ENCODE data around the gene HDLBP. TPM values are rescaled to one million over a fixed set of nuclear protein-coding genes. Genes with fewer than 3 reads are reported as not detected.

HDLBP gene
- total and polyA plus RNA-seq, 2 experiments from 2014 or later = 230 to 306 TPM

DNA sequence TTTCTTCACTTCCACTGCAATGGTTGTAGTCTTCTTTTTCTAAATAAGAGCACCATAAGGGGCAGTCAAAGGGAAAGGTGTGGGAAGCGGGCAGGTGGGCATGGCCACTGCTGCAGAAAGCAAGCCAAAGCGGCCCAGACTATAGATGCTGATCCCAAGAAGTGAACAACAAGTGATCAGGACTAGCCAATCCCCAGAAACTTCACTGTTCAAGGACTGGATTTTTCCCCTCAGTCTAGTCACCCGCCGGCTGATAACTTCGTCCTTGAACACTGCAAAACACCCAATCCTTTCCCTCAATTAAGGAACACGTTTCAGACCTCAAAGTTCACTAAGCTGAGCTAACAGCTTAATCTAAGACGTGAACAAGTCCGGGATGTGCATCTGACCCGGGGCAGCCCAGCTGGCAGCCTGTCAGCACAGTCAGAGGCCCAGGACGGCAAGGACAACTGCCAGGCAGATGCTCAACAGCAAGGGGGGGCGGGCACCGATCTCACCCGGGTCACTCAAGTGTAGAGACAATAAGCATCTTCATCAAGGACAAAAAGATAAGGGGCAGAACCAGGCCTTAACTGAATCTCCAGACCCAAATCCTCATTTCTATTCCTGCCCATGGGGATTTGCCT lies 59.8 kb downstream of the HDLBP start (continued):
- no peak for TF ChIP-seq ZNF462 (CRISPR knock-in tag; IDR thresholded peaks at IDR 0.05)
- TF ChIP-seq, protein P1, sequence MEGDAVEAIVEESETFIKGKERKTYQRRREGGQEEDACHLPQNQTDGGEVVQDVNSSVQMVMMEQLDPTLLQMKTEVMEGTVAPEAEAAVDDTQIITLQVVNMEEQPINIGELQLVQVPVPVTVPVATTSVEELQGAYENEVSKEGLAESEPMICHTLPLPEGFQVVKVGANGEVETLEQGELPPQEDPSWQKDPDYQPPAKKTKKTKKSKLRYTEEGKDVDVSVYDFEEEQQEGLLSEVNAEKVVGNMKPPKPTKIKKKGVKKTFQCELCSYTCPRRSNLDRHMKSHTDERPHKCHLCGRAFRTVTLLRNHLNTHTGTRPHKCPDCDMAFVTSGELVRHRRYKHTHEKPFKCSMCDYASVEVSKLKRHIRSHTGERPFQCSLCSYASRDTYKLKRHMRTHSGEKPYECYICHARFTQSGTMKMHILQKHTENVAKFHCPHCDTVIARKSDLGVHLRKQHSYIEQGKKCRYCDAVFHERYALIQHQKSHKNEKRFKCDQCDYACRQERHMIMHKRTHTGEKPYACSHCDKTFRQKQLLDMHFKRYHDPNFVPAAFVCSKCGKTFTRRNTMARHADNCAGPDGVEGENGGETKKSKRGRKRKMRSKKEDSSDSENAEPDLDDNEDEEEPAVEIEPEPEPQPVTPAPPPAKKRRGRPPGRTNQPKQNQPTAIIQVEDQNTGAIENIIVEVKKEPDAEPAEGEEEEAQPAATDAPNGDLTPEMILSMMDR (conservative IDR thresholded peaks at IDR 0.05; ENCODE audit: low read depth in 2 of 2) = no peak

DNA sequence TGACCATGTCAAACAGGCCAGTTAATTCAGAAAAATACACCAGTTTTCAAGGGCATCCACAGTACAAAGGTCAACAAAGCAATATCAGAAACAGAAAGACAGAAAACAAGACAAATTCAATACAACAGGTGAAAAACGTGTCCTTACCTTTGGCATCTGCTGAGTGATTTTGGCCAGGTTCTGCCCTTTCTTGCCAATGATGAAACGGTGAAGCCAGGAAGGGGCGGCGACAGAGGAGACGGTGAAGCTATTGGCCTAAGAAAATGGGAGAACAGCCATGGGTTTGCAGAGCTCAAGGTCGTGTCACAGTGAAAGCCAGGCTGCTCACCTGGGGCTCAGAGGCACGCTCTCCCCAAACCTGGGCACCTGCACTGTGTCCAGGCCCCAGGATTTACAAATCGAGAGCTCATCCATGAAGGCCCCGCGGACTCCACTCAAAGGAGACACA lies 60.5 kb downstream of the HDLBP start:
- peaks cover 74% of the 10 kb centered on the region for H3K36me3 ChIP-seq (ENCODE audit: insufficient read depth)
- H3K27me3 ChIP-seq (ENCODE audit: insufficient read depth) = no peaks in the 10 kb centered on the region
- DNase-seq (ENCODE audit: low spot score) (no peak), ATAC-seq (no peak)
- H3K4me1 Mint-ChIP-seq = no peaks in the 10 kb centered on the region
- H3K79me2 ChIP-seq (replicated peaks; ENCODE audit: insufficient read depth) = peaks cover 16% of the 10 kb centered on the region; the same call in 1 of the 2 replicates
- H3K27me3 Mint-ChIP-seq (ENCODE audit: insufficient read depth, low read depth, poor library complexity) = peaks cover 2% of the 10 kb centered on the region
- H4K20me1 ChIP-seq (replicated peaks; ENCODE audit: insufficient read depth) = peaks cover 21% of the 10 kb centered on the region
- no peaks in the 10 kb centered on the region for H3K9me3 Mint-ChIP-seq
- no peaks in the 10 kb centered on the region for H3K9me2 ChIP-seq (ENCODE audit: insufficient read depth)
- H3K4me3 ChIP-seq = no peak overlapping the region
- H3K27ac ChIP-seq (ENCODE audit: low read depth) = no peak overlapping the region
- peaks cover 87% of the 10 kb centered on the region for H3K36me3 Mint-ChIP-seq (ENCODE audit: low read depth)
- no peak overlapping the region for H3K4me3 Mint-ChIP-seq
- H3K27ac Mint-ChIP-seq = no peak overlapping the region
- no peak overlapping the region for H2AFZ ChIP-seq
- no peaks in the 10 kb centered on the region for H3K4me1 ChIP-seq (ENCODE audit: insufficient read depth)
- H3K4me2 ChIP-seq = no peak overlapping the region
- no peaks in the 10 kb centered on the region for H3F3A ChIP-seq (replicated peaks; ENCODE audit: low read depth)
- TF ChIP-seq ETS1 (IDR thresholded peaks at IDR 0.05) (no peak), ZNF114 (CRISPR knock-in tag; IDR thresholded peaks at IDR 0.05) (no peak), JUNB (IDR thresholded peaks at IDR 0.05; ENCODE audit: unreplicated experiment) (no peak), POLR2AphosphoS5 (IDR thresholded peaks at IDR 0.05; ENCODE audit: low read depth) (no peak), NANOG (IDR thresholded peaks at IDR 0.05; ENCODE audit: borderline replicate concordance) (no peak), EZH2phosphoT487 (IDR thresholded peaks at IDR 0.05; ENCODE audit: unreplicated experiment) (no peak)
- TF ChIP-seq, protein P2, sequence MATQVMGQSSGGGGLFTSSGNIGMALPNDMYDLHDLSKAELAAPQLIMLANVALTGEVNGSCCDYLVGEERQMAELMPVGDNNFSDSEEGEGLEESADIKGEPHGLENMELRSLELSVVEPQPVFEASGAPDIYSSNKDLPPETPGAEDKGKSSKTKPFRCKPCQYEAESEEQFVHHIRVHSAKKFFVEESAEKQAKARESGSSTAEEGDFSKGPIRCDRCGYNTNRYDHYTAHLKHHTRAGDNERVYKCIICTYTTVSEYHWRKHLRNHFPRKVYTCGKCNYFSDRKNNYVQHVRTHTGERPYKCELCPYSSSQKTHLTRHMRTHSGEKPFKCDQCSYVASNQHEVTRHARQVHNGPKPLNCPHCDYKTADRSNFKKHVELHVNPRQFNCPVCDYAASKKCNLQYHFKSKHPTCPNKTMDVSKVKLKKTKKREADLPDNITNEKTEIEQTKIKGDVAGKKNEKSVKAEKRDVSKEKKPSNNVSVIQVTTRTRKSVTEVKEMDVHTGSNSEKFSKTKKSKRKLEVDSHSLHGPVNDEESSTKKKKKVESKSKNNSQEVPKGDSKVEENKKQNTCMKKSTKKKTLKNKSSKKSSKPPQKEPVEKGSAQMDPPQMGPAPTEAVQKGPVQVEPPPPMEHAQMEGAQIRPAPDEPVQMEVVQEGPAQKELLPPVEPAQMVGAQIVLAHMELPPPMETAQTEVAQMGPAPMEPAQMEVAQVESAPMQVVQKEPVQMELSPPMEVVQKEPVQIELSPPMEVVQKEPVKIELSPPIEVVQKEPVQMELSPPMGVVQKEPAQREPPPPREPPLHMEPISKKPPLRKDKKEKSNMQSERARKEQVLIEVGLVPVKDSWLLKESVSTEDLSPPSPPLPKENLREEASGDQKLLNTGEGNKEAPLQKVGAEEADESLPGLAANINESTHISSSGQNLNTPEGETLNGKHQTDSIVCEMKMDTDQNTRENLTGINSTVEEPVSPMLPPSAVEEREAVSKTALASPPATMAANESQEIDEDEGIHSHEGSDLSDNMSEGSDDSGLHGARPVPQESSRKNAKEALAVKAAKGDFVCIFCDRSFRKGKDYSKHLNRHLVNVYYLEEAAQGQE (IDR thresholded peaks at IDR 0.05; ENCODE audit: unreplicated experiment) = no peak
- TF ChIP-seq, protein P1 (conservative IDR thresholded peaks at IDR 0.05; ENCODE audit: low read depth in 2 of 2) = no peak
